Loucy (cell line): ENCODE data around the gene PANX2.

Source experiments
- EZH2phosphoT487 ChIP-seq: fragments of 200-600 bp; IDR thresholded peaks from 2 replicates; pipeline ENCODE4 v1.6.1; 2018; ENCODE audit warnings: antibody characterized with exemption, mild to moderate bottlenecking, moderate library complexity, borderline replicate concordance
- TF ChIP-seq, protein P1 (sequence below): fragments of 200-600 bp; sonication (generic); conservative IDR thresholded peaks from 2 replicates; pipeline ENCODE4 v1.5.1; 2014; ENCODE audit warnings: mild to moderate bottlenecking, antibody characterized with exemption, low read length

DNA sequence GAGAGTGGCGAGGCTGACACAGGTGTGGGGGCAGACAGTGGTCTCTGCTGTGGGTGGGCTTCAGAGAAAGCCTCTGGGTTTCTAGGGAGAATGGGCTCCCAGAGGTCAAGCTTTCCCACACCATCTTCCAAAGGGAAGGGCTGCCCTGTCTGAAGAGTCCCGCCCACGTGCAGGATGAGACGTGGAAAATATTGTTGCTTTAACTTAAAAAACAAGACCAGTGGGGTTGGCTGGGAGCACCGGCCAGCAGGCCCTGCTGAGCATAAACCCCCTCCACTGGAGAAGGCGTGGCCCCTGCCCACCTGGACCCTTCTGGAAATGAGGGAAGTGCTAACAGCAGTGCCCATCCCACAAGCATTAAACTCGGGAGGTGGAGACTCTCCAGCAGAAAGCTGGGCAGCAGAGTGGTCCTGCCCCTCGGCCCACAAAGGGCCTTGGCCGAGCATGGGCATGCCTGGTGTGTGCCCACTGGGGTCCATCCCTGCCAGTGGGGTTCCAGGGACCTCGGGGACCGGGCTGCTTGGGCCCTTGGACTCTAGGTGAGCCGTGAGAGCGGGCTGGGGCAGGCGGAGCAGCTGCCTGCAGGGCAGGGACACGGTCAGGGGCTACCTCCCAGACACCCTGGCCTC is 45.6 kb downstream of the PANX2 start:
- TF ChIP-seq, protein P1, sequence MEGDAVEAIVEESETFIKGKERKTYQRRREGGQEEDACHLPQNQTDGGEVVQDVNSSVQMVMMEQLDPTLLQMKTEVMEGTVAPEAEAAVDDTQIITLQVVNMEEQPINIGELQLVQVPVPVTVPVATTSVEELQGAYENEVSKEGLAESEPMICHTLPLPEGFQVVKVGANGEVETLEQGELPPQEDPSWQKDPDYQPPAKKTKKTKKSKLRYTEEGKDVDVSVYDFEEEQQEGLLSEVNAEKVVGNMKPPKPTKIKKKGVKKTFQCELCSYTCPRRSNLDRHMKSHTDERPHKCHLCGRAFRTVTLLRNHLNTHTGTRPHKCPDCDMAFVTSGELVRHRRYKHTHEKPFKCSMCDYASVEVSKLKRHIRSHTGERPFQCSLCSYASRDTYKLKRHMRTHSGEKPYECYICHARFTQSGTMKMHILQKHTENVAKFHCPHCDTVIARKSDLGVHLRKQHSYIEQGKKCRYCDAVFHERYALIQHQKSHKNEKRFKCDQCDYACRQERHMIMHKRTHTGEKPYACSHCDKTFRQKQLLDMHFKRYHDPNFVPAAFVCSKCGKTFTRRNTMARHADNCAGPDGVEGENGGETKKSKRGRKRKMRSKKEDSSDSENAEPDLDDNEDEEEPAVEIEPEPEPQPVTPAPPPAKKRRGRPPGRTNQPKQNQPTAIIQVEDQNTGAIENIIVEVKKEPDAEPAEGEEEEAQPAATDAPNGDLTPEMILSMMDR = no peak
- no peak for TF ChIP-seq EZH2phosphoT487
